ENCODE results near the gene ITGA4.

The ITGA4 gene

GRCh38 chr2:181459621-181460021, 2.4 kb downstream of the ITGA4 start:
- DNase-seq, result no peak

GRCh38 chr2:181461056-181461997, 4.1 kb downstream of the ITGA4 start:
- peak; percentile 28 for DNase-seq

DNA sequence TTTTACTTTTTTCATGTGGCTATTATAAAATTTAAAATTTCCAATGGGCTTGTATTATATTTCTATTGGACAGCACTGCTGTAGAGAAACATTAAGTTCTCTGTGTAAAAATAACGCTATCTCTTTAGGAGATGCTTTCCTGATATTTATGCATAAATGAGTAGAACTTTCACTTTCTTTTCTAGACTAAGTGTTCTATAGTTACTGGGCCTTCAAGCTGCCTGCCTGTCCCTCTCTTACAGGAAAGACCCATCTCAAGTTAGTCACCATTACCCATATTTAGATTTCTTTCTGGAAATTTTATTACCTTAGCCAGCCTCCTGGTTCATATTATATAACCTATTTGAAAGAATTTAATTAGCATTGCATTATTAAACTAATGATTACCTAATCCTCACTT, 4.8 kb downstream of the ITGA4 start:
- no peak for DNase-seq

GRCh38 chr2:181463588-181463987, 6.4 kb downstream of the ITGA4 start:
- no peak for DNase-seq

- DNase-seq, result no peak
Measured at GRCh38 chr2:181464966-181465365, 7.8 kb downstream of the ITGA4 start.

- DNase-seq, result no peak
Measured at GRCh38 chr2:181465676-181466375, 8.6 kb downstream of the ITGA4 start.

DNA sequence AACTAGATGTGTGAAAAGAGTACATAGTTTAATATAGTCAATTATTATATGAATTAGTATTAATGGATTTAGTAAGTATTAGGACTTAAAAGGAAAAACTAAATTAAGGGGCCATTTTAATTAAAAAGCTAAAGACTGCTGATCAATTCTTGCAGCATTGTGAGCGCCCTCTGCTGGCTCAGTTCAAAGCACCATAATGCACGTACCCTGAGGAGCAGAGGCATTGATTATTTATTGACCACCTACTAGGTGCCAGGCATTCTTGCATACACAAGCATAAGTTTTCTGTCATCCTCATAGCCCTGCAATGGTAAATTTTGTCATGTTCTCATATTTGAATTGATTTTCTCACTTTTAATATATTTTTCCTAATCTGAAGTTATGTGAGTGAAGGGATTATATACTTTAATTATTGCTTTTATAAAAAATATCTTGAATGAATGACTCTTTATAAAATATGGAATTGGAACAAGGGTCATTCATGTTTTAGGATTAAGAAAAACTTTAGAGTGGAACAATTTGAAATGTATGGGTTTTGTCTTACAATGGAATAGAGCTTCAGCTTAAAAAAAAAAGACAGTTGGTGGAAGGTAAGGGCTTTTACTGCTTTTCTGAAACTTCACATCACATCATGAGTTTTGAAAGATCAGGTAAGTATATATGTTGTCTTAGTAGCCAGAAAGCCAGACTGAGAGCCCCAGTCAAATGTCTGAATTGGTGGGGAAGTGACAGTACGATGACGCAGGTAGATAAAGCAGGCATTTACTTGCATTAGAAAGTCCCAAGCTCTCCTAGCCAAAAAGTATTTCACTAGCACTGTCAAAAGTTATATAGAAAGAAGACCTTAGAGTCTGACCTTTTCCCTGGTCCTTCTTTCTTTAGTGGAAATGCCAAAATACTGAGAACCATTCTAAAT, 9.7 kb downstream of the ITGA4 start:
- DNase-seq, result peak; percentile 77

- no peak for DNase-seq
Measured at GRCh38 chr2:181467966-181468707, 11.0 kb downstream of the ITGA4 start.

DNA sequence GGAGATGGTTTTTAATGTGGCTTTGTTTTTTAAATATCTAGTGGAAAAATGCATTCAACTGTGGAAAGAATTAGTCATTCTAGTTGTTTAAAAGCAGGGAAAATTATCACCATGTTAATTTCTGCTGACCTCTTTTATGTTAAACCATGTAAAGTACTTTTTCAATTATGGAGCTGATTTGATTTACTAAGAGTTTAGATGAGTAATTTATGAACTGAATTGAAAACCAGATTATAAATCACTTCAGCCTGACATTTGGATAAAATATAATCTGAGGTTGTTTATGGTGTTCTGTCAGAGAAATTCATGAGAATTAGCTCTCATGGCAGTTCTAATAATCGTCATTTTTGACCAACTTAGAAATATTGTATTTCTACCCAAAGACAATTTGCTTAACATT, 11.6 kb downstream of the ITGA4 start:
- DNase-seq, result no peak

- DNase-seq, result no peak
Measured at GRCh38 chr2:181471226-181471625, 14.0 kb downstream of the ITGA4 start.

GRCh38 chr2:181471783-181472182, 14.6 kb downstream of the ITGA4 start:
- DNase-seq, result no peak

- DNase-seq, result no peak
Measured at GRCh38 chr2:181472990-181473389, 15.8 kb downstream of the ITGA4 start.

DNA sequence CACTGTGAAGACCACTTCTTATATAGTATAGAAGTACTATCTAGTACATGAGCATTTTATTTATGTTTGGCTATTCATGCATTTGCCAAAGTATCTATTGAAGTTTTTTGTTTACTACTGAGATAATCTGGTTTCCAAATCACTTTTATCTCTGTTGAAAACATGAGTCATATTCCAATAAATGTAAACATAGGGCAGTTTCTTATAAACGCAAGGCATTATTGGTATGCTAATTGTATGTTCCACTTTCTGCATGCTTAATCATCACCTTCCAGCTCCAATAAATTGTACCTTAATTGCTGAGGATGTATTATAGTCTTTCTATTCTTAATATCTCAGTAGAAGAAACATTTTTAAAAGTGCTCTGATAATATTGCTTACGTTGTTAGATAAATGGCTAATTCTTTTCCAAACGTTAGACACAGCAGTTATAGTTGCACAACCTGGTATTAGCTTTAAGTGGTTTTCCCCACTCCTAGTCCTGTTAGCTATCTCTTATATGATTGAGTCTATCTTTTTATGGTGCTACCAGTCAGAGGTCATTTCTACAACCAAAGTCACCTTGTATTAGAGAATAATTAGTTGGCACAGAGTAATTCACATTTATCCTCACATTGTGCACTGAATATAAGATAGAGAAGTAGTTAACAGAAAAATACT, 17.2 kb downstream of the ITGA4 start:
- no peak for DNase-seq

GRCh38 chr2:181483211-181483610, 26.0 kb downstream of the ITGA4 start:
- no peak for DNase-seq

- no peak for DNase-seq
Measured at GRCh38 chr2:181483876-181484275, 26.7 kb downstream of the ITGA4 start.

- no peak for DNase-seq
Measured at GRCh38 chr2:181484851-181485637, 27.9 kb downstream of the ITGA4 start.

DNA sequence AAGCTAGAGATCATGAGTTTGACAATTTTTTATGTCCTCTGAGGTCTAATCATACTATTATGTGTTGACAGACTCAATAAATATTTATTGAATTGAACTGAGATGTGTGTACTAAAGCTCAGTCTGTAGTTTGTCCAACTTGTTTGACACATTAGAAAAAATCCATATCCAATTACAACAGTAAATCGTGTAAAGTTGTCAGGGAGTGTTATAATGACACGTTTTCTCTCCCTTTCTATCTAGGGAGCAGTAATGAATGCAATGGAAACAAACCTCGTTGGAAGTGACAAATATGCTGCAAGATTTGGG, 28.4 kb downstream of the ITGA4 start:
- no peak for DNase-seq

DNA sequence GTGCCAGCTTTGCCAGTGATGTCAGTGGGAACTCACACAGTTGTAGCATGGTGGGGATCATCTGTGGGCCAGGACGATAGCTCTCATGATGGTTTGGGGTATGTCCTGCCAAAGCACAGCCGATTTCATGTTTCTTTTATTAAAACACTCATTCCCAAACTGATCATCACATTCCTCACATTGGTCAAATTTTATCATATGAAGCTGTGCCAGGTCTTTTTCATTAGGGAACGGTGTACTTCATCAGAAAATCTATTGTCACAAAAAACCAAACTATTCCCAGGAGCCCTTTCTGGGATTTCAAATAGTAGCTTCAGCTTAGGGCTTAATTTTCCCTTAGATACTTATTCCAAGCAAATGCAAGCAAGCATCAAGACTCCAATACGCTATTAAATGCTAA, 42.0 kb downstream of the ITGA4 start:
- no peak for DNase-seq

DNA sequence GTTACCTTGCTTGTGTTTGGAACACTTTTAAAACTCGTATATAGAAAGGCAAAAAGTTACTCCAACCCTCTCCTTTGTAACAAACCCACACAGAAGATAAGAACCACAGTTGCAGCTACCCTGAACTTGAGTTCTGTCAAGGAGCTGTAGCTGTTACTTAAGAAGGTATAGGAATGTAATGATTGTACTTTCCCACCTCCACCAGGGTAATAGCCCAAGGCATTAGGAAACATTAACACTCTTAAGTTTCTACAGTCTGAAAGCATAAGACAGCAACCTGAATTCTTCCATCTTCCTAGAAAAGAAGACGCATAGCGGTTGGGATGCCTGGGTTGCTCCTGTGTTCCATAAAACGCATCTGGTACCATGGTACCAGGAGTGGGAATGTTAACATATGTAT, 43.0 kb downstream of the ITGA4 start:
- no peak for DNase-seq

- no peak for DNase-seq
Measured at GRCh38 chr2:181515719-181516118, 58.5 kb downstream of the ITGA4 start.

DNA sequence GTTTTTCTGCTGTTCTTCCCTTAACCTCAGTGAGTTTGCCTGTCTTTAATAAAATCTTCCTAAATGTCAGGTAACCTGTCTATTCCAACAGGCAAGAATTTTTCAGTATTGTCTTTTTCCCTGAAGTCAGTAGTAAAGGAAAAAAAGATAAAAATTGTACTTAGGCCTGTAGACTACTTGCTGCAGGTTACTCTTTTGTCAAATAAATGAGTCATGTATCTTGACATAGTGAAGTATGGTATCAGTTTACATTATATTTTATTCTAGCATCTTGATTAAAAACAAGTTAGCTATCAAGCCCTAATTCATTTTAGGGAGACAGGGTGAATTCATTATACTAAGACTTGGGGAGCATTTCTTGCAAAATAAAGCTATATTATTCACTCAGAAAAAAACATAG, 59.8 kb downstream of the ITGA4 start:
- DNase-seq, result no peak

All from activated T-cell treated with anti-CD3 and anti-CD28 coated beads, Interleukin-2, amount 50 U/mL, for 1 hour (primary cell).